Caco-2 (cell line): Measurements from ENCODE around the gene SSR3. TPM values are rescaled to one million over a fixed set of nuclear protein-coding genes. Genes with fewer than 3 reads are reported as not detected.

Source experiments
- BruUV-seq: library from RNA; stranded (reverse); fragments of 400-500 nt; replicated peaks from 2 replicates; lab custom pipeline; 2021; lab: Mats Ljungman, UMichigan
- CTCF ChIA-PET: fragments of 300-600 bp; sonication (Branson Sonifier 250); formaldehyde crosslinking; loops from one replicate; lab custom pipeline; 2022; ENCODE audit warnings: antibody characterized with exemption; lab: Charles Lee
- POLR2A ChIA-PET: fragments of 300-600 bp; sonication (Branson Sonifier 250); formaldehyde crosslinking; loops from one replicate; lab custom pipeline; 2022; ENCODE audit warnings: antibody characterized with exemption; lab: Charles Lee
- DNase-seq, 2 experiments: peaks; one replicate each; pipeline versions ENCODE4 v3.0.0 to v3.0.0-alpha.2; 2020 to 2022
- H3K27me3 ChIP-seq: replicated peaks from 2 replicates; pipeline ENCODE4 v1.6.0; 2011; ENCODE audit warnings: low read length; ENCODE audit not compliant: control insufficient read depth, insufficient read depth
- H3K36me3 ChIP-seq: 2 replicates; pipeline ENCODE4 v1.5.1; 2011; ENCODE audit warnings: low read length; ENCODE audit not compliant: control insufficient read depth, insufficient read depth
- H3K4me1 ChIP-seq: fragments of 250-450 bp; sonication (Bioruptor Pico); 2 replicates; pipeline ENCODE4 v1.5.1; 2020; ENCODE audit warnings: mild to moderate bottlenecking
- H3K4me3 ChIP-seq: 2 replicates; pipeline ENCODE4 v1.5.1; 2011; ENCODE audit warnings: low read depth, mild to moderate bottlenecking, control low read depth, low read length
- H3K9me3 ChIP-seq: fragments of 250-450 bp; sonication (Bioruptor Pico); 2 replicates; pipeline ENCODE4 v1.5.1; 2020; ENCODE audit warnings: mild to moderate bottlenecking, moderate library complexity
- H3K27ac Mint-ChIP-seq: one replicate; pipeline ENCODE4 v1.8.0; 2022; ENCODE audit warnings: mixed read lengths; ENCODE audit not compliant: unreplicated experiment
- H3K27me3 Mint-ChIP-seq: one replicate; pipeline ENCODE4 v1.8.0; 2022; ENCODE audit warnings: mixed read lengths; ENCODE audit not compliant: insufficient read depth, unreplicated experiment
- H3K36me3 Mint-ChIP-seq: one replicate; pipeline ENCODE4 v1.8.0; 2022; ENCODE audit warnings: mild to moderate bottlenecking, mixed read lengths; ENCODE audit not compliant: insufficient read depth, unreplicated experiment
- H3K4me1 Mint-ChIP-seq: one replicate; pipeline ENCODE4 v1.8.0; 2022; ENCODE audit warnings: low read depth, mixed read lengths; ENCODE audit not compliant: unreplicated experiment
- H3K4me3 Mint-ChIP-seq: one replicate; pipeline ENCODE4 v1.8.0; 2022; ENCODE audit warnings: mild to moderate bottlenecking, moderate library complexity, mixed read lengths; ENCODE audit not compliant: unreplicated experiment
- H3K9me3 Mint-ChIP-seq: one replicate; pipeline ENCODE4 v1.8.0; 2022; ENCODE audit warnings: mixed read lengths; ENCODE audit not compliant: unreplicated experiment
- intact Hi-C: fragments of 100-400 bp; cut with micrococcal nuclease; formaldehyde crosslinking; loops from one replicate; pipeline ENCODE4 v1.10.0; 2022; ENCODE audit not compliant: unreplicated experiment
- total RNA-seq: library from RNA; stranded (reverse); gene quantifications from 2 replicates; pipeline ENCODE4 v1.2.3, GENCODE V29; 2022
- TF ChIP-seq, protein P1 (sequence below), 2 experiments: fragments of 200-600 bp in 1 of 2; IDR thresholded peaks; 1 replicate in 1 of 2; 2 replicates in 1 of 2; pipeline versions ENCODE4 v1.5.1 to v1.8.0; 2011 to 2022; ENCODE audit warnings: antibody characterized with exemption in 1 of 2, control low read depth in 1 of 2, inconsistent platforms in 1 of 2, low read depth in 1 of 2, low read length in 1 of 2, mild to moderate bottlenecking in 1 of 2, moderate library complexity in 1 of 2; ENCODE audit not compliant: insufficient read depth in 1 of 2, severe bottlenecking in 1 of 2, unreplicated experiment in 1 of 2

SSR3 gene
- total RNA-seq, 1 experiment from 2014 or later, result 186 TPM

DNA sequence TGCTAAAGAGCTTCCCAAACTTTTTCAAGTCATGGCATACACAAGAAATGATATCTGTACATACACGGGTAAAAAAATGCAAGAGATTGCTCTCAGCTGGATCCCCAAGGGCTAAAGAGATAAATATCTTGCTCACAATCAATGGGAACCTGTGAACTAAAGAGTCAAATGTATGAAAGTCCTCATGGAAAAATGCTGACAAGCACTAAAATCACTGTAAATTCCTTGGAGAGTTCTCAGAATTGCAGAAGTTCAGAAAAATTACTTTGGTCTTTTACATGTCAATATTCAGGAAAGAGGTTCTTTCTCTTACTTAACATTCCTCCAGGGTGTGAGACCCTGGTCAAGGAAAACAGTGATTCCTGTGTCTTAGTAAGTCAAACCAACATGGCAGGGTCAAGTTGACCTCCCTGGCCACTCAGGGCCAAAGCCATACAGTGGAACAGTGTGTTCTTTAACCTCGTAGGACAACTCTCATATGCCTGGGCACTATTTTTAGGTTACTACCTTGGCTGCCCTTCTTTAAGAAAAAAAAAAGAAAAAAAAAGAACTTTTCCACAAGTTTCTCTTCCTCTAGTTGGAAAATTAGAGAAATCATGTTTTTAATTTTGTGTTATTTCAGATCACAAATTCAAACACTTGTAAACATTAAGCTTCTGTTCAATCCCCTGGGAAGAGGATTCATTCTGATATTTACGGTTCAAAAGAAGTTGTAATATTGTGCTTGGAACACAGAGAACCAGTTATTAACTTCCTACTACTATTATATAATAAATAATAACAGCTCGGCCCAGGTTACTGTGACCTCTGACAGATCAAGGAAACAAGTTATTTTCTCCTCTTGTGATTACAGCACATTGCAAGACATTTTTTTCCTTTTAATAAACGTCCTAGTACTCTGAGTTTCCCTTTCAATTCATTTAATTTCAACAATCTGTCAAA is 12.5 kb downstream of the SSR3 start:
- no peaks in the 10 kb centered on the region for H3K27me3 Mint-ChIP-seq
- Histone ChIP-seq H3K36me3 (no peaks in the 10 kb centered on the region; the same call in none of the 2 replicates), H3K9me3 (no peaks in the 10 kb centered on the region), H3K4me1 (peaks cover 3% of the 10 kb centered on the region), H3K27me3 (no peaks in the 10 kb centered on the region), H3K4me3 (no peak overlapping the region)
- H3K4me3 Mint-ChIP-seq, result no peak overlapping the region
- peaks cover 63% of the 10 kb centered on the region for H3K36me3 Mint-ChIP-seq
- intact Hi-C loops, result no loop called here
- no peaks in the 10 kb centered on the region for H3K9me3 Mint-ChIP-seq
- TSS peak; percentile 17 for BruUV-seq
- TF ChIP-seq, protein P1, sequence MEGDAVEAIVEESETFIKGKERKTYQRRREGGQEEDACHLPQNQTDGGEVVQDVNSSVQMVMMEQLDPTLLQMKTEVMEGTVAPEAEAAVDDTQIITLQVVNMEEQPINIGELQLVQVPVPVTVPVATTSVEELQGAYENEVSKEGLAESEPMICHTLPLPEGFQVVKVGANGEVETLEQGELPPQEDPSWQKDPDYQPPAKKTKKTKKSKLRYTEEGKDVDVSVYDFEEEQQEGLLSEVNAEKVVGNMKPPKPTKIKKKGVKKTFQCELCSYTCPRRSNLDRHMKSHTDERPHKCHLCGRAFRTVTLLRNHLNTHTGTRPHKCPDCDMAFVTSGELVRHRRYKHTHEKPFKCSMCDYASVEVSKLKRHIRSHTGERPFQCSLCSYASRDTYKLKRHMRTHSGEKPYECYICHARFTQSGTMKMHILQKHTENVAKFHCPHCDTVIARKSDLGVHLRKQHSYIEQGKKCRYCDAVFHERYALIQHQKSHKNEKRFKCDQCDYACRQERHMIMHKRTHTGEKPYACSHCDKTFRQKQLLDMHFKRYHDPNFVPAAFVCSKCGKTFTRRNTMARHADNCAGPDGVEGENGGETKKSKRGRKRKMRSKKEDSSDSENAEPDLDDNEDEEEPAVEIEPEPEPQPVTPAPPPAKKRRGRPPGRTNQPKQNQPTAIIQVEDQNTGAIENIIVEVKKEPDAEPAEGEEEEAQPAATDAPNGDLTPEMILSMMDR (IDR thresholded peaks at IDR 0.05; ENCODE audit: insufficient read depth in 1 of 2, low read depth in 1 of 2, low read length in 1 of 2, severe bottlenecking in 1 of 2, unreplicated experiment in 1 of 2), result no peak
- H3K27ac Mint-ChIP-seq, result no peak overlapping the region
- H3K4me1 Mint-ChIP-seq, result no peaks in the 10 kb centered on the region
- DNase-seq, result no peak
- ChIA-PET CTCF (no interaction called here), POLR2A (no interaction called here)

DNA sequence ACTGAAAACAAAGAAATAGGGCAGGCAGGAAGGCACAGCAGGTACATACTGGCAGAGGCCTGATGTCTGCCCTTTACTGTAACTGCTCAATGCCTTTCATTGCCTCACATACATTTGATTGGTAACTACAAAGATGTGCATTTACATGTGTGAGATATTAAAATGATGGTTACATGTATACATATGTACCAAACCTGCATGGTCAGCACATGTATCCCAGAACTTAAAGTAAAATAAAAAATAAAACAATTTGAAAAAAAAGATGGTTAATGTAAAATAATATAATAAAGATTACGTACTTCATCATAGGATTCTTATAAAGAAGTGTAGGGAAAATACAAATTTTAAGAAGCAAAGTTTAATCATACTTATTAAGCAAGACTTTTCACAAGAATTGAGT is 15.1 kb downstream of the SSR3 start:
- Mint-ChIP-seq H3K27me3 (no peaks in the 10 kb centered on the region), H3K4me1 (peaks cover 14% of the 10 kb centered on the region), H3K27ac (no peak overlapping the region), H3K4me3 (no peak overlapping the region), H3K36me3 (peaks cover 51% of the 10 kb centered on the region), H3K9me3 (no peaks in the 10 kb centered on the region)
- TF ChIP-seq, protein P1 (IDR thresholded peaks at IDR 0.05; ENCODE audit: insufficient read depth in 1 of 2, low read depth in 1 of 2, low read length in 1 of 2, severe bottlenecking in 1 of 2, unreplicated experiment in 1 of 2), result no peak
- intact Hi-C loops, result loop anchor here (5.0 kb wide), 1 partner anchor 277 kb away; no protein-coding TSS in a partner anchor
- H3K4me3 ChIP-seq, result no peak overlapping the region
- no peaks in the 10 kb centered on the region for H3K27me3 ChIP-seq
- H3K36me3 ChIP-seq, result 0 out of 2 replicates have a peak, but pooled peaks cover 1% of the 10 kb centered on the region
- H3K4me1 ChIP-seq, result peaks cover 24% of the 10 kb centered on the region
- ChIA-PET POLR2A (no interaction called here), CTCF (no interaction called here)
- H3K9me3 ChIP-seq, result no peaks in the 10 kb centered on the region
- no peak for DNase-seq
- no TSS peak for BruUV-seq

DNA sequence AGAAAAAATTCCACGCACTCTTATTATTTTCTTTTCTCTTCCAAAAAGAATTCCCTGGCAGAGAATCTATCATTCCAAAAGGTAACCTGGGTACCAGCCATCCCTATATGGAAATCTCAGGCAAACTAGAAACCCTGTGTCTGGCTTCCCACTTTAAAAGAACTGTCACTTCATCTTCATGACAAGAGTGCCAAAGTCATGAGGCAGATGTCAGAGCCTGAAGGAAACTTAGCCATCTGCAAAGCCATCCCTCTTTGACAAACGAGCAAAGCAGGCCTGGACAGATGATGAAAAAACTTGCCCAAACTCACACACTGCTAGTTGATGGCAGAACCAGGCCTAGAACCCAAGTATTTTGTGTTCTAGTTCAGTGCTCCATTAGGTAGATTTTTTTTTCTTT is 15.9 kb downstream of the SSR3 start:
- peaks cover 47% of the 10 kb centered on the region for H3K36me3 Mint-ChIP-seq
- H3K36me3 ChIP-seq, result 0 out of 2 replicates have a peak, but pooled peaks cover 1% of the 10 kb centered on the region
- H3K27me3 ChIP-seq, result no peaks in the 10 kb centered on the region
- peaks cover 28% of the 10 kb centered on the region for H3K4me1 ChIP-seq
- POLR2A ChIA-PET, result no interaction called here
- BruUV-seq, result no TSS peak
- no peaks in the 10 kb centered on the region for H3K9me3 ChIP-seq
- no peak overlapping the region for H3K4me3 ChIP-seq
- H3K4me3 Mint-ChIP-seq, result no peak overlapping the region
- CTCF ChIA-PET, result no interaction called here
- TF ChIP-seq, protein P1 (IDR thresholded peaks at IDR 0.05; ENCODE audit: insufficient read depth in 1 of 2, low read depth in 1 of 2, low read length in 1 of 2, severe bottlenecking in 1 of 2, unreplicated experiment in 1 of 2), result no peak
- intact Hi-C loops, result loop anchor here (5.0 kb wide), 1 partner anchor 278 kb away; no protein-coding TSS in a partner anchor
- peaks cover 15% of the 10 kb centered on the region for H3K4me1 Mint-ChIP-seq
- no peaks in the 10 kb centered on the region for H3K27me3 Mint-ChIP-seq
- DNase-seq, result no peak
- no peaks in the 10 kb centered on the region for H3K9me3 Mint-ChIP-seq
- no peak overlapping the region for H3K27ac Mint-ChIP-seq
